Sigmoid colon (tissue), 7 donors: ENCODE measurements around the gene TRAFD1. TPM values are rescaled to one million over a fixed set of nuclear protein-coding genes. Genes with fewer than 3 reads are reported as not detected.

Source experiments
- DNase-seq: peaks from one replicate; pipeline ENCODE4 v3.0.0-alpha.2; 2019
- H3K27ac ChIP-seq, 4 donors: fragments of 200-600 bp; sonication (generic); one replicate each; pipeline ENCODE4 v1.5.1; 2016 to 2019; ENCODE audit warnings: mild to moderate bottlenecking in 1 of 4
- H3K27me3 ChIP-seq, 3 donors: fragments of 200-600 bp; sonication (generic); one replicate each; pipeline ENCODE4 v1.5.1; 2019; ENCODE audit warnings: mild to moderate bottlenecking in 1 of 3
- H3K36me3 ChIP-seq, 4 donors: fragments of 200-600 bp; sonication (generic); one replicate each; pipeline ENCODE4 v1.5.1; 2016 to 2019
- H3K4me1 ChIP-seq, 4 donors: fragments of 200-600 bp; sonication (generic); one replicate each; pipeline ENCODE4 v1.5.1; 2017 to 2019
- H3K4me3 ChIP-seq, 4 donors: fragments of 200-600 bp; sonication (generic); one replicate each; pipeline ENCODE4 v1.5.1; 2017 to 2019; ENCODE audit warnings: mild to moderate bottlenecking in 2 of 4, moderate library complexity in 1 of 4
- H3K9me3 ChIP-seq, 4 donors: fragments of 200-600 bp in 3 of 4; sonication (generic) in 3 of 4; one replicate each; pipeline versions ENCODE4 v1.5.1 to v1.6.1; 2013 to 2019
- EP300 ChIP-seq, 4 donors: sonication (generic); formaldehyde crosslinking; IDR thresholded peaks; one replicate each; pipeline ENCODE4 v1.6.1; 2017; ENCODE audit warnings: antibody characterized with exemption in 4 of 4
- POLR2A ChIP-seq, 2 donors: fragments of 450-650 bp; IDR thresholded peaks; one replicate each; pipeline ENCODE4 v1.6.1; 2016; ENCODE audit warnings: antibody characterized with exemption in 2 of 2, mild to moderate bottlenecking in 2 of 2, moderate library complexity in 2 of 2
- POLR2AphosphoS5 ChIP-seq, 4 donors: sonication (generic); formaldehyde crosslinking; IDR thresholded peaks; one replicate each; pipeline ENCODE4 v1.6.1; 2017; ENCODE audit warnings: antibody characterized with exemption in 4 of 4
- WGBS, 2 donors: extraction: QIAGEN DNeasy Blood & Tissue Kit; methylation state at CpG; one replicate each; pipeline ENCODE4 v1.1.7; 2013; 5-methylcytosine and 5-hydroxymethylcytosine counted together
- intact Hi-C: fragments of 100-400 bp; cut with DNase I; formaldehyde crosslinking; loops from one replicate; pipeline ENCODE4 v1.15.1; 2023
- polyA plus RNA-seq, 3 donors: library from polyadenylated mRNA; stranded (reverse); fragments of 200-250 nt; gene quantifications; one replicate each; pipeline ENCODE4 v1.2.3, GENCODE V29; 2013
- total RNA-seq, 4 donors: library from RNA; depleted of rRNA; stranded (reverse); fragments of >200 nt; gene quantifications; one replicate each; pipeline ENCODE4 v1.1.0, GENCODE V29; 2016
- TF ChIP-seq, protein P1 (sequence below), 4 experiments: fragments of 450-650 bp in 3 of 4; fragments of 200-600 bp in 1 of 4; IDR thresholded peaks; one replicate each; pipeline ENCODE4 v1.5.1; 2016 to 2019; ENCODE audit warnings: antibody characterized with exemption in 4 of 4, mild to moderate bottlenecking in 3 of 4, moderate library complexity in 2 of 4
- donor health status: healthy with polysubstance abuse.
- donor health status: Bipolar disorder and iron deficiency.
- donor health status: healthy.

The TRAFD1 gene
- total and polyA plus RNA-seq, 7 donors = 17.4 to 90.8 (median 42.1) TPM

DNA sequence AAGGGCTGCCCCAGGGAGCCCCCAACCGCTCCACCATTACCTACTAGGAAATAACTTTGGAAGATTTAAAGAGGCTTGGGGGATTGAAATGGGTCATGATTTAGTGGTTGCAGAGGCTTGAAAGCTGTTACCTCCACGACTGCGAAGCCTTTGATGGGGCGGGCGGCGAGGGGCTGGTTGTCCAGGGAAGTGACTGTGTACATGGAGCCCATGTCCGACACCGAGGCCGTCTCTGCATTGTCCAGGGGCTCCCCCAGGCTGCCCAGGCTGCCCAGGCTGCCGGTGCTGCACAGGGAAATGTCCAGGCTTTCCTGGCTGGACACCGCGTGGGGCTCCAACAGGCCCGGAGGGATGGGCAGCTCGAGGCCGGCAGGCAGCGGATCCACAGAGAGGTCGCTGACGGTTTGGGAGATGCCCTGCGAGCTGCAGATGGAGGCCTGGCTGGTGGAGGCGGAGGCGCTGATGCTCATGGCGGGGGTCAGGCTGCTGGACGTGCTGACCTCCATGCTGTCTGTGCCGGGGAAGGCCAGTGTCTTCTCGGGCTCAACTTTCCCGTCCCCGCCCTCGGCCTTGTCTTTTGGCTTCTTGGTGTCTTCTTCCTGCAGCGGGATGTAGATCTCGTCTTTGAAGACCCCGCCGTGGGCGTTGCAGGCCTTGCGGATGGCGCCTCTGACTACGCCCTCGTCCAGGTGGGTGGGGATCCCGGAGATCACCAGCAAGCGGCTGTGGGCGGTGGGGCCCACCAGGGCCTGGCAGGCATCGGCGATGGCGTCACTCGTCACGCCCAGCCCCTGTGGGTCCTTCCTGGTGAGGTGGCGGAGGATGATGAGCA is 58.9 kb downstream of the TRAFD1 start:
- no peak for DNase-seq
- H3K9me3 ChIP-seq = no peaks in the 10 kb centered on the region
- intact Hi-C loops = no loop called here
- no peak for TF ChIP-seq POLR2A (IDR thresholded peaks at IDR 0.05)
- TF ChIP-seq, protein P1, sequence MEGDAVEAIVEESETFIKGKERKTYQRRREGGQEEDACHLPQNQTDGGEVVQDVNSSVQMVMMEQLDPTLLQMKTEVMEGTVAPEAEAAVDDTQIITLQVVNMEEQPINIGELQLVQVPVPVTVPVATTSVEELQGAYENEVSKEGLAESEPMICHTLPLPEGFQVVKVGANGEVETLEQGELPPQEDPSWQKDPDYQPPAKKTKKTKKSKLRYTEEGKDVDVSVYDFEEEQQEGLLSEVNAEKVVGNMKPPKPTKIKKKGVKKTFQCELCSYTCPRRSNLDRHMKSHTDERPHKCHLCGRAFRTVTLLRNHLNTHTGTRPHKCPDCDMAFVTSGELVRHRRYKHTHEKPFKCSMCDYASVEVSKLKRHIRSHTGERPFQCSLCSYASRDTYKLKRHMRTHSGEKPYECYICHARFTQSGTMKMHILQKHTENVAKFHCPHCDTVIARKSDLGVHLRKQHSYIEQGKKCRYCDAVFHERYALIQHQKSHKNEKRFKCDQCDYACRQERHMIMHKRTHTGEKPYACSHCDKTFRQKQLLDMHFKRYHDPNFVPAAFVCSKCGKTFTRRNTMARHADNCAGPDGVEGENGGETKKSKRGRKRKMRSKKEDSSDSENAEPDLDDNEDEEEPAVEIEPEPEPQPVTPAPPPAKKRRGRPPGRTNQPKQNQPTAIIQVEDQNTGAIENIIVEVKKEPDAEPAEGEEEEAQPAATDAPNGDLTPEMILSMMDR (IDR thresholded peaks at IDR 0.05) = no peak
- TF ChIP-seq POLR2AphosphoS5 (IDR thresholded peaks at IDR 0.05) = no peak
- no peak for TF ChIP-seq EP300 (IDR thresholded peaks at IDR 0.05)
- peak overlapping the region in 3 of 4 donors; percentile 0 to 41 (median 18) for H3K27ac ChIP-seq
- H3K27me3 ChIP-seq = no peaks in the 10 kb centered on the region
- peaks cover 10 to 85% (median 27%) of the 10 kb centered on the region in 4 donors for H3K36me3 ChIP-seq
- no peak overlapping the region for H3K4me3 ChIP-seq
- 97% methylated on average over 46 of the region's 46 CpGs for WGBS, 2 donors
- peaks cover 0 to 7% (median 0%) of the 10 kb centered on the region in 4 donors for H3K4me1 ChIP-seq

DNA sequence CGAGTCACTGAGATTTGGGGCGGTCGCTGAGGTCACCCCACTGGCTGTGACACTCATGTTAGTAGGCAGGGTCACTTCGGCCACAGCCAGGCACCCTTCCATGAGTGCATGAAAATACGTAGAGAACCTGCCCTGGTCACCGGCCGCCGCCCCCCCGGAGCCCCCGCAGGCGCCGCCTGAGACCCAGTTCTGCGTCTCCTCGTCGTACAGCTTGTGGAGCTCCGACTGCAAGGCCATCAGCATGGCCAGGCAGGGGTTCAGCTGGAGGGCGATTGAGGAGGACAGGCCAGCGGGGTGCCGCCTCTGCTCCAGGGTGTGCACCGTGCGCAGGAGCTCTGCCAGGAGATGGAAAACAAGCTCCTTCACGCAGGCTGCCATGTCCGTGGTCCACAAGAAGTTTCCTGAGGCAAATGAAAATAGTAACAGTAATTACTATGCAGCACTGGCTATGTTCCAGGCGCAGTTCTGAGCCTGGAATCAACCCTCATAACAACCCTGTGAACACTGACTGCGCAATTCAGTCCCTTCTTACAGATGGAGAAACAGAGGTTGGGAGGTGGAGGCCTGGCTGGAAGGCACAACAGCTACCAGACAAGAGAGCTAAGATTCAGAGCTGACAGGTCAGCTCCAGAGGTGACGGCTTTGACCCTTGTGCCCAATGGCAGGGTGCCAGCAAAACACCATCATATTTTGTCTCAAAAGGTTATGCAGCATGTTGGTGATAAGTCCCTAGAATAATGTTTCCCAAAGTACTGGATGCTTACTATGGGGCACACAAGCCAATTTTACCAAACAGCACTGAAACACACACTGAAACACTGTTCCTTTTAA is 59.9 kb downstream of the TRAFD1 start:
- 93 to 94% methylated on average over 26 of the region's 26 CpGs for WGBS, 2 donors
- H3K4me1 ChIP-seq = peaks cover 0 to 7% (median 0%) of the 10 kb centered on the region in 4 donors
- peaks cover 10 to 84% (median 25%) of the 10 kb centered on the region in 4 donors for H3K36me3 ChIP-seq
- H3K4me3 ChIP-seq = no peak overlapping the region
- TF ChIP-seq, protein P1 (IDR thresholded peaks at IDR 0.05) = no peak
- TF ChIP-seq EP300 (IDR thresholded peaks at IDR 0.05) (no peak), POLR2A (IDR thresholded peaks at IDR 0.05) (no peak), POLR2AphosphoS5 (IDR thresholded peaks at IDR 0.05) (no peak)
- no peak for DNase-seq
- intact Hi-C loops = no loop called here
- no peaks in the 10 kb centered on the region for H3K27me3 ChIP-seq
- H3K27ac ChIP-seq = peak overlapping the region in 1 of 4 donors; percentile 19
- H3K9me3 ChIP-seq = no peaks in the 10 kb centered on the region

DNA sequence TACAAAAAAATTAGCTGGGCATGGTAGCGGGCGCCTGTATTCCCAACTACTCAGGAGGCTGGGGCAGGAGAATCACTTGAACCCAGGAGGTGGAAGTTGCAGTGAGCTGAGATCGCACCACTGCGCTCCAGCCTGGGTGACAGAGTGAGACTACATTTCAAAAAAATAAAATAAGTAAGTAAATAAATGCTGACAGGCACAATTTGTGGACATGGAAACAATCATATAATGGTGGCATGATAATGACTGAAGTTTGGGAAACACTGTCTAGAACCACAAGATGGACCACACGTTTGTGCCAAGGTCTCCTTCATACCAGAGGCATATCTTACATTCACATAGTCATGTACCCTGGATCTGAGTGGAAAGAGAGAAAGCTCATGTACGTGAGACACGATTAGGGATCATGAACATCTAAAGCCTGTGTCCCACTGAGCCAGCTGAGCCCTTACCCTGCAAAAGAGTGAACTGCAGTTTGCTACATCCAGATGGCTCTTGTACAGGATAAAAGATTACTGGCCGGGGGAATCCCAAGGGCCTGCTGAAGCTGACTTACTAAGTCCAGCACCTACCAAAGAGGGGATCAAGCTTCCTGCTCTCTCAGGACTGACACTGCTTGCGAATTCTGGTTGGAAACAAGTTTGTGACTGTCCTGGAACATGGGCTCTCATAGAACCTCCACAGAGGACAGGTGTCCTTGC is 62.9 kb downstream of the TRAFD1 start:
- 92 to 95% methylated on average over 9 of the region's 9 CpGs for WGBS, 2 donors
- Histone ChIP-seq H3K4me1 (peaks cover 0 to 7% (median 0%) of the 10 kb centered on the region in 4 donors), H3K4me3 (no peak overlapping the region), H3K36me3 (peaks cover 10 to 88% (median 43%) of the 10 kb centered on the region in 4 donors), H3K27me3 (no peaks in the 10 kb centered on the region), H3K9me3 (no peaks in the 10 kb centered on the region), H3K27ac (no peak overlapping the region)
- TF ChIP-seq, protein P1 (IDR thresholded peaks at IDR 0.05) = no peak
- TF ChIP-seq POLR2A (IDR thresholded peaks at IDR 0.05) (no peak), POLR2AphosphoS5 (IDR thresholded peaks at IDR 0.05) (no peak), EP300 (IDR thresholded peaks at IDR 0.05) (no peak)
- DNase-seq = peak; percentile 15
- intact Hi-C loops = no loop called here

DNA sequence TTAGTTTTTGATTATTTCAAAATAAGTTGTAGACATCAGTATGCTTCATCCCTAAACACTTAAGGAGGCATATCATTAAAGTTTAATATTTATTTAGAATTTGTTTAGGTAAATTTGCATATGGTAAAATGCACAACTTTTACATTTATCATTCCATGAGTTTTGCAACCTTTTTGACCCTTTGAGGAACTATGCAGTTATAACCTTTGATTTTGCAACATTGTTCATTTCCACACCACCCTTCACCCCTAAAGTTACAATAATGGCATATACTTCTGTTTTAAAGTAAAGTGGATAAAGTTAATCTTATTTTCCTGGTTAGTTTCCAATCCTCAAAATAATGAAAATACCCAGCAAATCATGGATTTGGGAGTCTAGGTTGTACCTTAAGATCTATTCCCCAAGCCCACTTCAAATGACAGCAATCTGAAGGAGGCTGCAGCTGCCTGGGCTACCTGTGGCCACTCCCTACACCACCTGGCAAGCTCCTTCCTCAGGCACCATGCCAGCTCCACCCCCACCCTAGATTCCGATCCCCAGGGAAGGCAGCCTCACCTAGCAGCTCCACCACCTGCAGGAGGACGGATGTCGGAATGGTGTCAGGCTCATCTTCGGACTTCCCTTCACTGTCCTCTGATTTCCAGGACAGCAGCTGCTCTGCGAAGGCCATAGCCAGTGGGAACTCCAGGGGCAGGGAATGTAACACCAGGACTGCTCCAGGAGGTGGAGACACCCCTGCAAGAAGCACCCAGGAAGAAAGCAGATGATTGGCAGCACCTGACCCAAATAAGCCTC is 65.1 kb downstream of the TRAFD1 start:
- no peak for TF ChIP-seq POLR2AphosphoS5 (IDR thresholded peaks at IDR 0.05)
- TF ChIP-seq EP300 (IDR thresholded peaks at IDR 0.05) = no peak
- TF ChIP-seq, protein P1 (IDR thresholded peaks at IDR 0.05) = no peak
- no peak for TF ChIP-seq POLR2A (IDR thresholded peaks at IDR 0.05)
- WGBS, 2 donors = 27 to 73% methylated on average over 5 of the region's 5 CpGs
- H3K36me3 ChIP-seq = peaks cover 3 to 88% (median 42%) of the 10 kb centered on the region in 4 donors
- no peak for DNase-seq
- no peak overlapping the region for H3K4me3 ChIP-seq
- intact Hi-C loops = no loop called here
- H3K27me3 ChIP-seq = no peaks in the 10 kb centered on the region
- H3K9me3 ChIP-seq = no peaks in the 10 kb centered on the region
- H3K4me1 ChIP-seq = peaks cover 0 to 4% (median 0%) of the 10 kb centered on the region in 4 donors
- H3K27ac ChIP-seq = peak overlapping the region in 1 of 4 donors; percentile 39
